Esophagus muscularis mucosa (tissue), 3 donors: ENCODE data around the gene MR1.

Source experiments
- CTCF ChIP-seq, 3 experiments: fragments of 200-600 bp in 2 of 3; fragments of 450-650 bp in 1 of 3; sonication (generic) in 2 of 3; IDR thresholded peaks; one replicate each; pipeline ENCODE4 v1.5.1; 2017 to 2019; ENCODE audit warnings: antibody characterized with exemption in 3 of 3, mild to moderate bottlenecking in 2 of 3, moderate library complexity in 1 of 3
- POLR2AphosphoS5 ChIP-seq, 2 donors: sonication (generic); formaldehyde crosslinking; IDR thresholded peaks; one replicate each; pipeline ENCODE4 v1.6.1; 2017; ENCODE audit warnings: antibody characterized with exemption in 2 of 2

- TF ChIP-seq CTCF (IDR thresholded peaks at IDR 0.05) (no peak), POLR2AphosphoS5 (IDR thresholded peaks at IDR 0.05) (no peak)
Measured at GRCh38 chr1:181014477-181015250, 19.1 kb upstream of the MR1 start.
